IPS DF 6.9 (cell line): ENCODE measurements around the gene LMX1A.
A peak's percentile ranks its signal among the peaks of the same experiment; 100 is the strongest.

Experiments
- DNase-seq: peaks from one replicate; pipeline ENCODE4 v3.0.0-alpha.2; 2013; ENCODE audit warnings: low read depth, low spot score
- H3K27ac ChIP-seq: one replicate; pipeline ENCODE4 v1.5.1; 2013; ENCODE audit warnings: low read length, control low read depth
- H3K27me3 ChIP-seq: 2 replicates; pipeline ENCODE4 v1.6.1; 2013; ENCODE audit warnings: mild to moderate bottlenecking, low read length; ENCODE audit not compliant: control insufficient read depth, insufficient read depth
- H3K36me3 ChIP-seq: 2 replicates; pipeline ENCODE4 v1.6.1; 2013; ENCODE audit warnings: low read length; ENCODE audit not compliant: control insufficient read depth, insufficient read depth
- H3K4me1 ChIP-seq: 2 replicates; pipeline ENCODE4 v1.6.1; 2013; ENCODE audit warnings: low read length; ENCODE audit not compliant: control insufficient read depth, insufficient read depth
- H3K4me3 ChIP-seq: 2 replicates; pipeline ENCODE4 v1.5.1; 2013; ENCODE audit warnings: mild to moderate bottlenecking, low read length
- H3K9me3 ChIP-seq: 2 replicates; pipeline ENCODE4 v1.6.1; 2013; ENCODE audit warnings: low read length, inconsistent platforms; ENCODE audit not compliant: control insufficient read depth, insufficient read depth
- WGBS: extraction: QIAGEN DNeasy Blood & Tissue Kit; methylation state at CpG from one replicate; pipeline ENCODE4 v1.1.7; 2013; ENCODE audit warnings: mixed read lengths, missing lambda C conversion rate; ENCODE audit not compliant: insufficient read length, insufficient coverage; 5-methylcytosine and 5-hydroxymethylcytosine counted together

Gene LMX1A

GRCh38 chr1:165355977-165356811 lies at the start of gene LMX1A:
Gene LMX1A (minus strand): TSS chr1:165356715. CDS start chr1:165355559, 1,156 bp downstream.
- H3K27ac ChIP-seq, result no peak within 1 kb of the TSS
- H3K27me3 ChIP-seq, result peaks cover 69% of the 10 kb centered on the region
- no peaks in the 10 kb centered on the region for H3K36me3 ChIP-seq
- no peaks in the 10 kb centered on the region for H3K9me3 ChIP-seq
- peaks cover 9% of the 10 kb centered on the region for H3K4me1 ChIP-seq
- DNase-seq, result no peak
- no CpG with 5 or more reads among the region's 88 CpGs for WGBS
- H3K4me3 ChIP-seq, result peak within 1 kb of the TSS; percentile 48; the same call in 1 of the 2 replicates

- Histone ChIP-seq H3K4me3 (no peak overlapping the region), H3K27ac (no peak overlapping the region), H3K4me1 (no peaks in the 10 kb centered on the region), H3K27me3 (no peaks in the 10 kb centered on the region), H3K9me3 (no peaks in the 10 kb centered on the region), H3K36me3 (no peaks in the 10 kb centered on the region)
- peak; percentile 29 for DNase-seq
- WGBS, result no CpG with 5 or more reads among the region's 3 CpGs
Measured at GRCh38 chr1:165403835-165404482, 47.4 kb upstream of the LMX1A start.

GRCh38 chr1:165402517-165403111 lies 46.1 kb upstream of the LMX1A start:
- Histone ChIP-seq H3K27me3 (no peaks in the 10 kb centered on the region), H3K4me1 (no peaks in the 10 kb centered on the region), H3K4me3 (no peak overlapping the region), H3K27ac (no peak overlapping the region), H3K36me3 (no peaks in the 10 kb centered on the region), H3K9me3 (no peaks in the 10 kb centered on the region)
- DNase-seq, result no peak
- WGBS, result 100% methylated on average over 2 of the region's 4 CpGs

- WGBS, result no CpG with 5 or more reads among the region's 4 CpGs
- H3K36me3 ChIP-seq, result no peaks in the 10 kb centered on the region
- H3K9me3 ChIP-seq, result no peaks in the 10 kb centered on the region
- H3K4me1 ChIP-seq, result no peaks in the 10 kb centered on the region
- no peaks in the 10 kb centered on the region for H3K27me3 ChIP-seq
- no peak overlapping the region for H3K4me3 ChIP-seq
- no peak overlapping the region for H3K27ac ChIP-seq
- no peak for DNase-seq
Measured at GRCh38 chr1:165397944-165398343, 41.4 kb upstream of the LMX1A start.

DNA sequence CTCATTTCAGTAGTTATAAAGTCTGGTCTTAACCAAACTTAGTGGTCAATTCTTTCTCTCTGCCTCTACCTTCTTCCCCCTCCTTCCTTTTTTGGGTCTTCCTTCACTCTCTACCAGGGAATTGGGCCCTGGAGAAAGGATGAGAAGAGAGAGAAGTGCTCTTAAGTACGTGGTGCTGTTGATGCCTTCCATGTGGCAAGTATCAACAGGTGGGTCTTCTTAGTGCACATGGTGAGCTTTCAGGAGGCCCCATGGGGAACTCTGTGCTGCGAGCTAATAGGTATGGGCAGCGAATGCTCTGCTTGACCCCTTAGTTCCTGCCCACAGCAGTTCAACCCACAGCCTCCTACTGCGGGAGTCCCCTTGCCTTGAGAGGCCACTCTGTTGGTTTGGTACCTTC lies 39.4 kb upstream of the LMX1A start:
- Histone ChIP-seq H3K36me3 (no peaks in the 10 kb centered on the region), H3K4me3 (no peak overlapping the region), H3K27ac (no peak overlapping the region), H3K9me3 (no peaks in the 10 kb centered on the region), H3K27me3 (no peaks in the 10 kb centered on the region), H3K4me1 (no peaks in the 10 kb centered on the region)
- WGBS, result no CpG with 5 or more reads among the region's 4 CpGs
- no peak for DNase-seq

DNA sequence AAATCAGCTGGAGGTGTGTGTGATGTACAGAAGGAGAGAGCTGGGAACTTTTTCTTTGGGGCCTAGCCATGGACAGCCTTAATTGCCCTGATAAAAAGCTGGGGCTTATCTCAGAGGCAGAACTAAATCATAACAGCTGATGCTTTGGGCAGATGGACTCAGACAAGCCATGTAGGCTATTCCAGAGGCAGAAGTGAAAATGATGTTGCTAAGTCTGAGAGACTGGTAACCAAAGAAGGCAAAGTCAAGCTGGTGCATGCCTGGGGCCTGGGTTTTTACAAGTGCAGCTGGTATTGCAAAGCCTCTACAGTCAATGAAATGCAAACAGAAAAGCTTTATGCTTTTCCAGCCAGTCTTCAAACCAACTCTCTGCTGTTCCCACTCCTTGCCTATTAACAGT lies 39.0 kb upstream of the LMX1A start:
- Histone ChIP-seq H3K27ac (no peak overlapping the region), H3K4me1 (no peaks in the 10 kb centered on the region), H3K27me3 (no peaks in the 10 kb centered on the region), H3K36me3 (no peaks in the 10 kb centered on the region), H3K4me3 (no peak overlapping the region), H3K9me3 (no peaks in the 10 kb centered on the region)
- no peak for DNase-seq

DNA sequence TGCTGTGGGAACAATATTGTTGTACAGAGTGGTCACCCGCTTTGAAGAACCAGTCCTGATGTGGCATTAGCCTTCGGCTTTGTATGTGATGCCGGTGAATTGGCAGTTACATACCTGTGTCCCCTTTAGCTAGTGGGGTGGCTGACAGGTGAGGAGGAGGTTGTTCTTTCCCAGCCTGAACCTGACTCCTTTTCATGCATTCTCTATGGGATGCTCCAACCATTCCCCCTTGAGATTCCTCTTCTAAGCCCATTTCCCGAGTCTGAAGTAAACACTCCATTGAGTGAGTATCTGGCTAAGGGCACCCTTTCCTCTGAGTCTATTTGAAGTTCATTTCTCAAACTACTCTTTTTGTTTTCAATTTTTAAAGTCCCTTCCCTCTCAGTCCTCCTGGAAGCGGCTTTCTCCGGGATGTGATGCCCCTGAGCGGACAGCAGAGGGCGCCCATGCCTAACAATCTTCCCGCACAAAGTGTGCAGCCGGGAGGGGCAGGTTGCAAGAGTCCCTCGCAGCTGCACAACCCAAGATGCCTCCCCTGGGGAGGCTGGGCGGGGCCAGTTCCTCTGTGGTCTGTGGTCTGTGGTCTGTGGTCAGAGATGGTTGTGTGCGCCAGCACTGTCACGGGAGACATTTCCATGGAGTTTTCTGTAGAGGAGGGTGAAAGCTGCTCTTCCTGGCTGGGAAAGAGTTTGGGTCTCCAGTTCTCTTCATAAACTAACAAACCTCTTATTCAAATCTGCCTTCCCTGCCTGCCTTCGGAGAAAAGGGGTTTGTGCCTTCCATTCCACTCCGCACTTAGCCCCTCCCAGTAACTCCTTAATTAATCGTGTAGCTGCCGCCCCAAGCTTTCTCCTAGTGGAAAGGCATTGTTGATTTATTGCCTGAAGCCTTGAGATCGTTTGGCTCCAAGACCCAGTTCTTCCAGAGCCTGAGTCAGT lies 36.4 kb upstream of the LMX1A start:
- no peaks in the 10 kb centered on the region for H3K4me1 ChIP-seq
- H3K9me3 ChIP-seq, result no peaks in the 10 kb centered on the region
- peak overlapping the region; percentile 4; the same call in 1 of the 2 replicates for H3K4me3 ChIP-seq
- no CpG with 5 or more reads among the region's 19 CpGs for WGBS
- H3K36me3 ChIP-seq, result no peaks in the 10 kb centered on the region
- DNase-seq, result peak; percentile 64
- H3K27me3 ChIP-seq, result no peaks in the 10 kb centered on the region
- H3K27ac ChIP-seq, result no peak overlapping the region

DNA sequence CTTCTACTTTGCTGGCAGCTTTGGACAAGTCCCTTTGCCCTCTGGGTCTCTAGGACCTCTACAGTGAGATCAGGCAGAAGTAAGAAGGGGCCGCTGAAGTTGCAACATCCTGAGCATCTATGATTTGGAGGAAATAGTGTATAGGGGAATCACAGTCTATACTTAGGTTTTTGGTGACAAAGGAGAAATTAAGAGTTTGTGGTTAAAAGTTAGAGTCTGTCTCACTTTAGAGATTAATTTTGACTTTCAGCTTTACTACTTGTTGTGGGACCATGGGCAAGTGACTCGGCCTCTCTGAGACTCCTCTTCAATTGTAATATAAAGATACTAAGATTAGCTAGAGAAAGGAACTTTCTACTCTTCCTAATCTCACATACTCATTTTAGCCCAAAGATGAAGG lies 33.1 kb upstream of the LMX1A start:
- no CpG with 5 or more reads among the region's 2 CpGs for WGBS
- Histone ChIP-seq H3K9me3 (no peaks in the 10 kb centered on the region), H3K27me3 (no peaks in the 10 kb centered on the region), H3K4me1 (no peaks in the 10 kb centered on the region), H3K36me3 (no peaks in the 10 kb centered on the region), H3K27ac (no peak overlapping the region), H3K4me3 (no peak overlapping the region)
- DNase-seq, result no peak

- Histone ChIP-seq H3K27ac (no peak overlapping the region), H3K4me1 (no peaks in the 10 kb centered on the region), H3K9me3 (no peaks in the 10 kb centered on the region), H3K27me3 (no peaks in the 10 kb centered on the region), H3K4me3 (no peak overlapping the region), H3K36me3 (no peaks in the 10 kb centered on the region)
- DNase-seq, result no peak
- WGBS, result no CpG with 5 or more reads among the region's 2 CpGs
Measured at GRCh38 chr1:165387961-165388360, 31.4 kb upstream of the LMX1A start.

- Histone ChIP-seq H3K4me3 (no peak overlapping the region), H3K27me3 (no peaks in the 10 kb centered on the region), H3K4me1 (no peaks in the 10 kb centered on the region), H3K27ac (no peak overlapping the region), H3K36me3 (no peaks in the 10 kb centered on the region), H3K9me3 (no peaks in the 10 kb centered on the region)
- DNase-seq, result no peak
- WGBS, result 100% methylated on average over 1 of the region's 2 CpGs
Measured at GRCh38 chr1:165387505-165387904, 31.0 kb upstream of the LMX1A start.
